Testis (tissue), 2 donors: ENCODE measurements around the gene RAPGEF6.

Source experiments
- POLR2A ChIP-seq: fragments of 450-650 bp; IDR thresholded peaks from one replicate; pipeline ENCODE4 v1.6.1; 2017; ENCODE audit warnings: antibody characterized with exemption, mild to moderate bottlenecking, moderate library complexity
- TF ChIP-seq, protein P1 (sequence below), 3 experiments: fragments of 450-650 bp in 2 of 3; fragments of 200-600 bp in 1 of 3; sonication (generic) in 1 of 3; IDR thresholded peaks; one replicate each; pipeline ENCODE4 v1.5.1; 2016 to 2019; ENCODE audit warnings: antibody characterized with exemption in 3 of 3, mild to moderate bottlenecking in 2 of 3, moderate library complexity in 1 of 3

DNA sequence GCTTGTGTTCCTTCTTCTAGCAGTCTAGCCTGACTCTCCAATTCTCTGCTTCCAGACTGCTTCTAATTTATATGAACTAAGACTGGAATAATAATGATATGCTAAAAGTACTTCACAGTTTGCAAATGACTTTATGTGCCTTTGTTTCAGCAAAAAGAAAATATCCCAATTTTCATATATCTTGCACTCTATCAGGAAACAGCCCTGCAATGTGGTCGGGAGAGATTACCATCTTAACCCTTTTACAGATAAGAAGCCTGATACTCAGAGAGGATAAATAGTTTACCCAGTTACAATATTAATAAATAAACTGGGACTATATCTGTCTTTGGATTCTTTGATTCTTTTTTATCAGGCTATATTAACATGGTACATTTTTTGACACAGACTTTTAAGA, 245.2 kb downstream of the RAPGEF6 start:
- TF ChIP-seq, protein P1, sequence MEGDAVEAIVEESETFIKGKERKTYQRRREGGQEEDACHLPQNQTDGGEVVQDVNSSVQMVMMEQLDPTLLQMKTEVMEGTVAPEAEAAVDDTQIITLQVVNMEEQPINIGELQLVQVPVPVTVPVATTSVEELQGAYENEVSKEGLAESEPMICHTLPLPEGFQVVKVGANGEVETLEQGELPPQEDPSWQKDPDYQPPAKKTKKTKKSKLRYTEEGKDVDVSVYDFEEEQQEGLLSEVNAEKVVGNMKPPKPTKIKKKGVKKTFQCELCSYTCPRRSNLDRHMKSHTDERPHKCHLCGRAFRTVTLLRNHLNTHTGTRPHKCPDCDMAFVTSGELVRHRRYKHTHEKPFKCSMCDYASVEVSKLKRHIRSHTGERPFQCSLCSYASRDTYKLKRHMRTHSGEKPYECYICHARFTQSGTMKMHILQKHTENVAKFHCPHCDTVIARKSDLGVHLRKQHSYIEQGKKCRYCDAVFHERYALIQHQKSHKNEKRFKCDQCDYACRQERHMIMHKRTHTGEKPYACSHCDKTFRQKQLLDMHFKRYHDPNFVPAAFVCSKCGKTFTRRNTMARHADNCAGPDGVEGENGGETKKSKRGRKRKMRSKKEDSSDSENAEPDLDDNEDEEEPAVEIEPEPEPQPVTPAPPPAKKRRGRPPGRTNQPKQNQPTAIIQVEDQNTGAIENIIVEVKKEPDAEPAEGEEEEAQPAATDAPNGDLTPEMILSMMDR (IDR thresholded peaks at IDR 0.05), result no peak
- TF ChIP-seq POLR2A, result no peak
